Measurements from ENCODE around the gene CLNS1A.
"Not testable (repeated sequence)": the region's sequence is repeated elsewhere in the genome, so short reads cannot be mapped to it uniquely, and the experiment has no call there.

The CLNS1A gene

GRCh38 chr11:77637345-77638165 lies at the start of gene CLNS1A:
TSS of gene CLNS1A (minus strand) at chr11:77637794. CDS start at chr11:77637714, 80 bp downstream.
- DNase-seq, result peak; percentile 48

- DNase-seq, result no peak
These were observed 49.5 kb upstream of the CLNS1A start for GRCh38 chr11:77687088-77687487.

GRCh38 chr11:77677138-77677537 lies 39.5 kb upstream of the CLNS1A start:
- DNase-seq, result no peak

- no peak for DNase-seq
These were observed 34.7 kb upstream of the CLNS1A start for GRCh38 chr11:77672264-77672663.

- DNase-seq, result no peak
These were observed 32.4 kb upstream of the CLNS1A start for GRCh38 chr11:77669848-77670511.

- DNase-seq, result no peak
These were observed 31.2 kb upstream of the CLNS1A start for GRCh38 chr11:77668760-77669159.

GRCh38 chr11:77665240-77665965 lies 27.8 kb upstream of the CLNS1A start:
- DNase-seq, result no peak

GRCh38 chr11:77661670-77662069 lies 24.1 kb upstream of the CLNS1A start:
- DNase-seq, result no peak

GRCh38 chr11:77660947-77661346 lies 23.4 kb upstream of the CLNS1A start:
- DNase-seq, result no peak

- no peak for DNase-seq
These were observed 20.8 kb upstream of the CLNS1A start for GRCh38 chr11:77658213-77659013.

GRCh38 chr11:77656362-77656761 lies 18.8 kb upstream of the CLNS1A start:
- DNase-seq, result no peak

GRCh38 chr11:77654770-77655434 lies 17.3 kb upstream of the CLNS1A start:
- no peak for DNase-seq

GRCh38 chr11:77650123-77650522 lies 12.5 kb upstream of the CLNS1A start:
- DNase-seq, result no peak

GRCh38 chr11:77647654-77648305 lies 10.2 kb upstream of the CLNS1A start:
- no peak for DNase-seq

GRCh38 chr11:77644887-77645286 lies 7.3 kb upstream of the CLNS1A start:
- no peak for DNase-seq

GRCh38 chr11:77642228-77642627 lies 4.6 kb upstream of the CLNS1A start:
- no peak for DNase-seq

- DNase-seq, result no peak
These were observed 756 bp downstream of the CLNS1A start for GRCh38 chr11:77636731-77637344.

- DNase-seq, result not testable (repeated sequence)
These were observed 3.7 kb downstream of the CLNS1A start for GRCh38 chr11:77633926-77634325.

- DNase-seq, result no peak
These were observed 7.4 kb downstream of the CLNS1A start for GRCh38 chr11:77630157-77630710.

- no peak for DNase-seq
These were observed 17.9 kb downstream of the CLNS1A start for GRCh38 chr11:77619576-77620198.
